Kidney glomerular epithelial cell (primary cell): Measurements from ENCODE around the gene C11orf91.
"Not testable (repeated sequence)": the region's sequence is repeated elsewhere in the genome, so short reads cannot be mapped to it uniquely, and the experiment has no call there.

Source experiments
- DNase-seq: peaks from one replicate; lab custom pipeline; 2025; lab: John Stamatoyannopoulos, UW

C11orf91 gene

GRCh38 chr11:33696931-33697638 lies 3.5 kb downstream of the C11orf91 start:
- no peak for DNase-seq

- DNase-seq = no peak
These were observed 4.2 kb downstream of the C11orf91 start for GRCh38 chr11:33696411-33696810.

- DNase-seq = no peak
These were observed 5.5 kb downstream of the C11orf91 start for GRCh38 chr11:33695051-33695566.

GRCh38 chr11:33694346-33695050 lies 6.1 kb downstream of the C11orf91 start:
- DNase-seq = no peak

GRCh38 chr11:33692541-33692940 lies 8.1 kb downstream of the C11orf91 start:
- DNase-seq = no peak

- peak; percentile 97 for DNase-seq
These were observed 8.6 kb downstream of the C11orf91 start for GRCh38 chr11:33692013-33692504.

GRCh38 chr11:33691066-33691864 lies 9.4 kb downstream of the C11orf91 start:
- no peak for DNase-seq

GRCh38 chr11:33690290-33691065 lies 10.1 kb downstream of the C11orf91 start:
- DNase-seq = peak; percentile 98

GRCh38 chr11:33689501-33689900 lies 11.1 kb downstream of the C11orf91 start:
- DNase-seq = no peak

- DNase-seq = no peak
These were observed 11.5 kb downstream of the C11orf91 start for GRCh38 chr11:33689085-33689484.

GRCh38 chr11:33687733-33688479 lies 12.7 kb downstream of the C11orf91 start:
- DNase-seq = peak; percentile 58

GRCh38 chr11:33685082-33685481 lies 15.5 kb downstream of the C11orf91 start:
- no peak for DNase-seq

- DNase-seq = no peak
These were observed 16.5 kb downstream of the C11orf91 start for GRCh38 chr11:33684003-33684706.

GRCh38 chr11:33682446-33682845 lies 18.2 kb downstream of the C11orf91 start:
- DNase-seq = no peak

- no peak for DNase-seq
These were observed 18.6 kb downstream of the C11orf91 start for GRCh38 chr11:33682019-33682418.

GRCh38 chr11:33678616-33679015 lies 22.0 kb downstream of the C11orf91 start:
- not testable (repeated sequence) for DNase-seq

GRCh38 chr11:33674035-33674814 lies 26.4 kb downstream of the C11orf91 start:
- DNase-seq = no peak

- DNase-seq = no peak
These were observed 28.4 kb downstream of the C11orf91 start for GRCh38 chr11:33672273-33672672.

GRCh38 chr11:33670250-33671011 lies 30.2 kb downstream of the C11orf91 start:
- DNase-seq = no peak
